B cell (primary cell): ENCODE results near the gene PTPRN2. TPM values are rescaled to one million over a fixed set of nuclear protein-coding genes. Genes with fewer than 3 reads are reported as not detected.

Experiments used
- ATAC-seq: fragments of 200-7000 bp; cut with Tn5 transposase; one replicate; pipeline ENCODE4 v1.10.0; 2021; ENCODE audit warnings: low read depth, mild to moderate bottlenecking, moderate number of reproducible peaks, moderate library complexity
- CTCF ChIA-PET: fragments of 350-600 bp; sonication (Branson Sonifier 250); formaldehyde crosslinking; loops from one replicate; lab custom pipeline; 2021; ENCODE audit warnings: antibody characterized with exemption, inconsistent platforms; lab: Charles Lee
- POLR2A ChIA-PET: fragments of 350-600 bp; sonication (Branson Sonifier 250); formaldehyde crosslinking; loops from one replicate; lab custom pipeline; 2021; ENCODE audit warnings: antibody characterized with exemption; lab: Charles Lee
- DNase-seq: peaks from one replicate; pipeline ENCODE4 v3.0.0; 2013
- H2AFZ ChIP-seq: 2 replicates; pipeline ENCODE4 v1.6.1; 2012; ENCODE audit warnings: mild to moderate bottlenecking, low read depth, low read length; ENCODE audit not compliant: insufficient read depth, poor library complexity, severe bottlenecking
- H3K27ac ChIP-seq, 2 donors: 1 replicate in 1 of 2; 2 replicates in 1 of 2; pipeline ENCODE4 v1.5.1; 2012 to 2013; ENCODE audit warnings: low read length in 2 of 2, mild to moderate bottlenecking in 2 of 2, moderate library complexity in 1 of 2
- H3K27me3 ChIP-seq, 4 experiments: fragments of 200-600 bp in 1 of 4; sonication (generic) in 1 of 4; replicated peaks in 1 of 4; 1 replicate in 2 of 4; 2 replicates in 2 of 4; pipeline versions ENCODE4 v1.6.1 to v1.7.0; 2013 to 2016; ENCODE audit warnings: low read length in 3 of 4, mild to moderate bottlenecking in 2 of 4, mixed read lengths in 1 of 4, moderate library complexity in 1 of 4; ENCODE audit not compliant: insufficient read depth in 4 of 4, control insufficient read depth in 3 of 4; ENCODE audit errors: control extremely low read depth in 1 of 4
- H3K36me3 ChIP-seq, 2 experiments: replicated peaks in 1 of 2; 1 replicate in 1 of 2; 2 replicates in 1 of 2; pipeline versions ENCODE4 v1.6.1 to v1.7.1; 2013; ENCODE audit warnings: low read length in 1 of 2; ENCODE audit not compliant: insufficient read depth in 2 of 2, control insufficient read depth in 1 of 2; ENCODE audit errors: control extremely low read depth in 1 of 2, extremely low read depth in 1 of 2
- H3K4me1 ChIP-seq, 2 donors: fragments of 200-600 bp in 1 of 2; sonication (generic) in 1 of 2; 1 replicate in 1 of 2; 2 replicates in 1 of 2; pipeline versions ENCODE4 v1.5.1 to v1.6.1; 2013 to 2017; ENCODE audit warnings: low read length in 2 of 2; ENCODE audit not compliant: control insufficient read depth in 2 of 2, insufficient read depth in 2 of 2
- H3K4me2 ChIP-seq: replicated peaks from 2 replicates; pipeline ENCODE3; 2012; ENCODE audit warnings: mild to moderate bottlenecking, low read depth, low read length; ENCODE audit not compliant: poor library complexity, severe bottlenecking
- H3K4me3 ChIP-seq, 5 experiments: fragments of 200-600 bp in 1 of 5; sonication (generic) in 1 of 5; 1 replicate in 3 of 5; 2 replicates in 2 of 5; pipeline versions ENCODE4 v1.5.1 to v1.7.0; 2011 to 2016; ENCODE audit warnings: low read length in 4 of 5, mild to moderate bottlenecking in 4 of 5, low read depth in 2 of 5, control low read depth in 1 of 5, moderate library complexity in 1 of 5; ENCODE audit not compliant: insufficient read depth in 1 of 5; ENCODE audit errors: control extremely low read depth in 1 of 5, extremely low read depth in 1 of 5
- H3K79me2 ChIP-seq: fragments of 200-600 bp; sonication (generic); one replicate; pipeline ENCODE4 v1.6.0; 2016; ENCODE audit warnings: low read length; ENCODE audit not compliant: control insufficient read depth, insufficient read depth
- H3K9ac ChIP-seq: fragments of 200-600 bp; sonication (generic); 2 replicates; pipeline ENCODE4 v1.6.1; 2017; ENCODE audit warnings: mild to moderate bottlenecking, low read length, moderate library complexity
- H3K9me3 ChIP-seq, 3 donors: one replicate each; pipeline versions ENCODE4 v1.6.1 to v1.7.1; 2013; ENCODE audit warnings: low read length in 2 of 3; ENCODE audit not compliant: control insufficient read depth in 2 of 3, insufficient read depth in 1 of 3; ENCODE audit errors: control extremely low read depth in 1 of 3
- H4K20me1 ChIP-seq: 2 replicates; pipeline ENCODE4 v1.6.0; 2012; ENCODE audit warnings: mild to moderate bottlenecking, low read length; ENCODE audit not compliant: insufficient read depth, control insufficient read depth, poor library complexity, severe bottlenecking
- H3K27ac Mint-ChIP-seq: one replicate; pipeline ENCODE4 v1.8.0; 2021; ENCODE audit warnings: mixed read lengths
- H3K27me3 Mint-ChIP-seq: one replicate; pipeline ENCODE4 v1.8.0; 2021; ENCODE audit warnings: mixed read lengths
- H3K4me1 Mint-ChIP-seq: one replicate; pipeline ENCODE4 v1.8.0; 2021; ENCODE audit warnings: mixed read lengths
- H3K4me3 Mint-ChIP-seq: one replicate; pipeline ENCODE4 v1.8.0; 2021; ENCODE audit warnings: mixed read lengths
- H3K9me3 Mint-ChIP-seq: one replicate; pipeline ENCODE4 v1.8.0; 2022; ENCODE audit warnings: mixed read lengths; ENCODE audit not compliant: insufficient read depth
- EZH2 ChIP-seq: IDR thresholded peaks from 2 replicates; pipeline ENCODE4 v1.6.1; 2012; ENCODE audit warnings: borderline replicate concordance, low read depth, mild to moderate bottlenecking, moderate library complexity, low read length; ENCODE audit not compliant: insufficient read depth, poor library complexity, severe bottlenecking
- WGBS: methylation state at CpG from one replicate; pipeline ENCODE4 v1.1.5; 2013; ENCODE audit warnings: missing lambda C conversion rate; ENCODE audit not compliant: insufficient coverage; 5-methylcytosine and 5-hydroxymethylcytosine counted together
- intact Hi-C: fragments of 100-400 bp; cut with micrococcal nuclease; formaldehyde crosslinking; loops from one replicate; pipeline ENCODE4 v1.10.0; 2022
- polyA plus RNA-seq: library from polyadenylated mRNA; depleted of rRNA; stranded (reverse); fragments of >200 nt; gene quantifications from 2 replicates; pipeline ENCODE4 v1.2.3, GENCODE V29; 2012
- total RNA-seq, 2 donors: library from RNA; stranded (reverse); fragments of 120-200 nt in 1 of 2; gene quantifications; 1 replicate in 1 of 2; 2 replicates in 1 of 2; pipeline versions ENCODE4 v1.2.3 to v1.2.4, GENCODE V29; 2013 to 2022
- TF ChIP-seq, protein P1 (sequence below): fragments of 200-600 bp; IDR thresholded peaks from one replicate; pipeline ENCODE4 v1.8.0; 2022; ENCODE audit warnings: antibody characterized with exemption, mild to moderate bottlenecking

The PTPRN2 gene
- total and polyA plus RNA-seq, 2 donors (not counting 1 experiment from before 2014, with no cell fraction given), result 2.0 to 5.0 TPM

DNA sequence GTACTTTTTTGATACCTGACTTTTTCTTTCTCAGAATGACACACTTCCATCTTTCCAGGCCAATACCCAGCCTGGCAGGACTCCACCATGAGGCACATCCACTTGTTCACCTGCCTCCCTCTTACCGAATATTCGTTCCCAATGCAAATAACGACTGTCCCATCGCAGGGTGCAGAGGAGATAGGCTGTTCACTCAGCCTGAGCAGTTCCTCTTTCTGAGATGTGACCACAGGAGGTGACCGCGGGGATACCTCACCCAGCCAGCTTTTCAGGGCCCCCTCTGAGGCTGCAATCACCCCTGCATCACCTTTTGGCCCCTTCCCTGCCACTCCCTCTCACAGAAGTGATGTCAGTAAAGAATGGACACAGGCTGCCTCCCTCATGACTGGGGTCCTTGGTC, 28.3 kb downstream of the PTPRN2 start:
- H3K4me3 Mint-ChIP-seq, result no peak overlapping the region
- no peaks in the 10 kb centered on the region for H4K20me1 ChIP-seq

DNA sequence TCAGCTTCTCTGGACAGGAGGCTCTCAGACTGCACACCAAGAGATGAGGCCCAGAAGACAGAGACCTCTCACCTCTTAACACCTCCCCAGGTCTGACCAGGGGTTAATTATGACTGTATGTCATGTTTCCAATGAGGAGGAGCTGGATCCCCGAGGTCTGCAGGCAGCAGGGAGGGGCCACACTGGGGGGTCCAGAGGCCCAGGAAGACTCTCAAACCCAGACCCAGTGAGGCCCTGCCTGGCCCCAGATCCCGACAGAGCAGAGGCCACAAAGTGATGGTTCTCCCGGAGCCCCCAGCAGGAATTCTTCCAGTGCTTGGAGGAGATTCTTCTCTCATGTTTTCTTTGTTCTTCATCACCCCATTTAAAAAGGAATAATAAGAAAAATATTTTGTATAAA, 28.8 kb downstream of the PTPRN2 start:
- ChIA-PET CTCF (no interaction called here), POLR2A (no interaction called here)
- Histone ChIP-seq H3K9me3 (peaks cover 0 to 5% (median 0%) of the 10 kb centered on the region in 3 donors), H3K36me3 (no peaks in the 10 kb centered on the region), H3K4me2 (no peak overlapping the region), H3K79me2 (no peaks in the 10 kb centered on the region), H3K4me3 (no peak overlapping the region), H3K4me1 (no peaks in the 10 kb centered on the region), H2AFZ (no peak overlapping the region), H3K27ac (no peak overlapping the region), H3K27me3 (no peaks in the 10 kb centered on the region), H4K20me1 (no peaks in the 10 kb centered on the region), H3K9ac (no peak overlapping the region)
- TF ChIP-seq, protein P1, sequence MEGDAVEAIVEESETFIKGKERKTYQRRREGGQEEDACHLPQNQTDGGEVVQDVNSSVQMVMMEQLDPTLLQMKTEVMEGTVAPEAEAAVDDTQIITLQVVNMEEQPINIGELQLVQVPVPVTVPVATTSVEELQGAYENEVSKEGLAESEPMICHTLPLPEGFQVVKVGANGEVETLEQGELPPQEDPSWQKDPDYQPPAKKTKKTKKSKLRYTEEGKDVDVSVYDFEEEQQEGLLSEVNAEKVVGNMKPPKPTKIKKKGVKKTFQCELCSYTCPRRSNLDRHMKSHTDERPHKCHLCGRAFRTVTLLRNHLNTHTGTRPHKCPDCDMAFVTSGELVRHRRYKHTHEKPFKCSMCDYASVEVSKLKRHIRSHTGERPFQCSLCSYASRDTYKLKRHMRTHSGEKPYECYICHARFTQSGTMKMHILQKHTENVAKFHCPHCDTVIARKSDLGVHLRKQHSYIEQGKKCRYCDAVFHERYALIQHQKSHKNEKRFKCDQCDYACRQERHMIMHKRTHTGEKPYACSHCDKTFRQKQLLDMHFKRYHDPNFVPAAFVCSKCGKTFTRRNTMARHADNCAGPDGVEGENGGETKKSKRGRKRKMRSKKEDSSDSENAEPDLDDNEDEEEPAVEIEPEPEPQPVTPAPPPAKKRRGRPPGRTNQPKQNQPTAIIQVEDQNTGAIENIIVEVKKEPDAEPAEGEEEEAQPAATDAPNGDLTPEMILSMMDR, result no peak
- no peak for TF ChIP-seq EZH2
- peaks cover 15% of the 10 kb centered on the region for H3K27me3 Mint-ChIP-seq
- no peak for DNase-seq
- no peaks in the 10 kb centered on the region for H3K9me3 Mint-ChIP-seq
- 38% methylated on average over 1 of the region's 3 CpGs for WGBS
- ATAC-seq, result no peak
- no peak overlapping the region for H3K4me3 Mint-ChIP-seq
- intact Hi-C loops, result no loop called here
- no peaks in the 10 kb centered on the region for H3K4me1 Mint-ChIP-seq
- no peak overlapping the region for H3K27ac Mint-ChIP-seq

More for the DNA sequence above, 28.3 kb downstream of the PTPRN2 start:
- H3K9me3 Mint-ChIP-seq, result no peaks in the 10 kb centered on the region
- intact Hi-C loops, result no loop called here
- Histone ChIP-seq H3K4me1 (no peaks in the 10 kb centered on the region), H3K79me2 (no peaks in the 10 kb centered on the region), H3K36me3 (no peaks in the 10 kb centered on the region), H3K9me3 (peaks cover 0 to 5% (median 0%) of the 10 kb centered on the region in 3 donors), H3K4me2 (no peak overlapping the region), H3K4me3 (no peak overlapping the region), H3K9ac (no peak overlapping the region), H2AFZ (no peak overlapping the region), H3K27ac (no peak overlapping the region), H3K27me3 (no peaks in the 10 kb centered on the region)
- H3K27ac Mint-ChIP-seq, result no peak overlapping the region
- ChIA-PET CTCF (no interaction called here), POLR2A (no interaction called here)
- DNase-seq, result no peak
- WGBS, result 56% methylated on average over 6 of the region's 6 CpGs
- H3K4me1 Mint-ChIP-seq, result no peaks in the 10 kb centered on the region
- no peak for ATAC-seq
- peaks cover 15% of the 10 kb centered on the region for H3K27me3 Mint-ChIP-seq
- TF ChIP-seq, protein P1, result no peak
- no peak for TF ChIP-seq EZH2
